CD4-positive, alpha-beta T cell treated with Interleukin-10 for 1 hour (primary cell): Measurements from ENCODE around the gene TM2D1.
"Not testable (repeated sequence)": the region's sequence is repeated elsewhere in the genome, so short reads cannot be mapped to it uniquely, and the experiment has no call there.

Experiments used
- DNase-seq: peaks from one replicate; pipeline ENCODE4 v3.0.0-alpha.2; 2020

Gene TM2D1

DNA sequence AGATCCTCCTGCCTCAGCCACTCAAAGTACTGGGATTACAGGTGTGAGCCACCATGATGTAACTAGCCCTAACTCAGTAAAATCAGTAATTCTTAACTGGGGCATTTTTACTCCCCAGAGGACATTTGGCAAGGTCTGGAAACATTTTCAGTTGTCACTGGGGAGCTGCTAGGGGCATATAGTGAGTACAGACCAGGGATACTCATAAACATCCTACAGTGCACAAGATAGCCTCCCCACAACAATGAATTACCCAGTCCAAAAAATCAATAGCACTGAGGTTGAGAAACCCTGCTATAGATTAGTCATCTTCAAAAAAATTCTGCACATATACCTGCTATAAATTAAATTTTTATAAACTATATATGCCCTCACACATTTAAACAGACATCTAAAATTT is 13.0 kb downstream of the TM2D1 start:
- DNase-seq, result no peak

DNA sequence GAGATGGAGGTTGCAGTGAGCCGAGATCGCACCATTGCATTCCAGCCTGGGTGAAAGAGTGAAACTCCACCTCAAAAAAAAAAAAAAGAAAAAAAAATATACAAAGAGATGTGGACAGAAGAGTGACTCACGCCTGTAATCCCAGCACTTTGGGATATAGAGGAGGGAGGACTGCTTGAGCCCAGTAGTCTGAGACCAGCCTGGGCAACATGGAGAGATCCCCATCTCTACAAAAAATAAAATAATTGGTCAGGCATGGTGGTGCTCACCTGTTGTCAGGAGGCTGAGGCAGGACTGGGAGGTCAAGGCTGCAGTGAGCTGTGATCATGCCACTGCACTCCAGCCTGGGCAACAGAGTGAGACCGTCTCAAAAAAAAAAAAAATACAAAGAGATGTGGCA is 13.7 kb downstream of the TM2D1 start:
- DNase-seq, result not testable (repeated sequence)

DNA sequence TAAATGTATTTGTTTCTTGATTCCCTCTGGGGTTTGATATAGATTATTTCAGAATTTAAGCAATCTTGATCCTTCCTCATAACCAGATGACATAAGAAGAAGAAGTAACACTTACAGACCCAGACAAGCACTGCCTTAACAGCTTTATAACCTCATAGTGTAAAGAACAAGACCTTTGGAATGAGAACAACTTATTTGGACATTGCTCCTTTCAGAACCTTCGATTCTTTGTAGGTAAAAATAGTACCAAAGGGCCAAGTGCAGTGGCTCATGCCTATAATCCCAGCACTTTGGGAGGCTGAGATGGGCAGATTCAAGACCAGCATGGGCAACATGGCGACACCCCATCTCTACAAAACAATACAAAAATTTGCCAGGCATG is 15.0 kb downstream of the TM2D1 start:
- no peak for DNase-seq

DNA sequence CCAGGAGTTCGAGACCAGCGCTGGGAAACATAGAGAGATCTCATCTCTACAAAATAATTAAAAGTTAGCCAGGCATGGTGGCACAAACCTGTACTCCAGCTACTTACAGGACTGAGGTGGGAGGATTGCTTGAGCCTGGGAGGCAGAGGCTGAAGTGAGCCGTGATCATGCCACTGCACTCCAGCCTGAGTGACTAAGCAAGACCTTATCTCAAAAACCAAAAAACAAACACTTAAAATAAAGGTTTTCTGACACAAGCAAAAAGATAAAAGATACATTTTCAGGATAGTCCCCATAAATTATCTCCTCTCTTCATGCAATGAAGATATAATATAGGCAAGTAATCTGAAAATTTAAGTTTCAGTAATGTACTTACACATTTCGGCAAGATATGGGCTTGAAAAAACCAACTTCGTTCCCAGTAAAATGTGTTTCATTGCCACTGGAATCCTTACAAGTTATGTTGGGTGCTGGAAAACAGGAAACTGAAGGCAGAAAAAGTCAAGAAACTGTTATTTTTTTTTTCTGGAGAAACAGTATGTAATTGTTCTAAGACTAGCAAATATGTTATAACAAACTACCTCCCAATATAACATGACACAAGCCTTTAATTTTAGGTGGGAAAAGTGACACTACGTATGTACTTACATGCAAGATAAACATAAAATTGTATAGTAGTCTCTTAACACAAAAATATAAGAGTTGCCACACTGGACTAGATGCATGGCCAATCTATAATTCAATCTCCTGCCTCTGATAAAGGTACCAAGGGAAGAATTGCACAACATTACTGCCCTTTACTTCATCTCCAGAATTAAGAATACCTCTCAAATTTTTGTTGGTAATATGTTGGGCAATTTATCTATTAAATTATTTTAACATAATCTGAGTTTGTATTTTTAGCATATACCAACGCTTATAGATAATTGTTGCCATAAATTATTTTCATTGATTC is 15.7 kb downstream of the TM2D1 start:
- no peak for DNase-seq

DNA sequence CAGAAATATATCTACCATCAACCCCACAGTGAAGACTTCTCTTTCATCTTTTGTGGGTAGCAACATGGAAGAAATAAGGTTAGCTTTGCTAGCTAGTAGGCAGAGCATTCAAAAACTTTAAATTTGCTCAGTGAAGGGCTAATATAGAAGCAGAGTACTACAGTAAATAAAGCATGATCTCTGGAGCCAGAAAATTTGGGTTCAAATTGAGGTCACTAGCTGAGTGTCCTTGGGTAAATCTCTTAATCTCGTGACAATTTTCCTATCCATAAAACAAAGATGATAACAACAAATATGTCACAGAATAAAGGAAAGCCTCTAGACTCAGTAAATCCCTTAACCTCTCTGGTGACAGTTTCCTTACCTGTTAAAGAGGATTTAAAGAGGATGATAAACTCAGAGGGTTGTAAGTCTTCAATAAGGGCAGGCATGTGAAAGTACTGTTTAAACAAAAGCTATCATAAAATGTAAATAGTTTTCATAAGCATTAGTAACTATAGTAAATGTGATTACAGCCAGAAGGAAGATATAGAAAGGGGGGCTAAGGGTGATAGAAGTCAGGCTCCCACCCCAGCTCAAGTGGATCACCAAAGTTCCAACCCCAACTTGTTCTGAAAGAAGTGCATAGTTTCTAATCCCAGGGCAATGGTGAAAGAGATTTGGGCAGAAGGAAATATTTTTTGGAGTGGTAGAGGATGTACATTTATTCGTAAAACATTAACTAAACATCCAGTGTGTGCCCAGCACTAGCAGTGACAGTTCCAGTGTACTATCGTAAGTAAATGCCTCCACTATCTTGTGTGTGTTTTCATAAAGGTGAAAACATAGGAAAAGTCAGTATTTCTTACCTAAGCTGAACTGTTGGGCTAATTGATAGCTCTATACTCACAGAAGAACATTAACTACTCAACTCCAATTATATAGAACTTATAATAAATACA is 24.8 kb downstream of the TM2D1 start:
- DNase-seq, result no peak

DNA sequence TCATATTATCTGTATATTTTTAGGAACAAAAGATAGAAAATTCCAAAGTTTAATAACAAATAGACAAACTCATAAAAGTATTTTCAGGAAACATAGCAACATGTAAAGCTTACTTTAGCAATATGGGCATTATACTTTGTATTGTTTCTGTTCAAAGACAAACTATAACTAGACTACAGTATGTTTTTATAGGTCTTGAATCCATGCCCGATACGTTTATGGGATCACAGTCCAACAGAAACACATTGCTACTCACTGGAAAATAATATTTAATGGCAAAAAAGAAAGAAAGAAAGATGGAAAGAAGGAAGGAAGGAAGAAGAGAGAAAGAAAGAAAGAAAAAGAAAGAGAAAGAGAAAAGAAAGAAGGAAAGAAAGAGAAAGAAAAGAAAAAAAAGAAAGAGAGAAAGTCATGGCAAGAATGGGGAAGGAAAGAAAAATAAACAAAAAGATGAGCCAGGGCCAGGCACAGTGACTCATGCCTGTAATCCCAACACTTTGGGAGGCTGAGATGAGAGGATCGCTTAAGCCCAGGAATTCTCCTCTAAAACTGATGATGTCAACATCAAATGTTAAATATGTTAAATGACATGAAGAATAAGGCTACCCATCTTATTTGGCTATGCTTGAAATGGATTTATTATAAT is 32.7 kb downstream of the TM2D1 start:
- DNase-seq, result no peak

DNA sequence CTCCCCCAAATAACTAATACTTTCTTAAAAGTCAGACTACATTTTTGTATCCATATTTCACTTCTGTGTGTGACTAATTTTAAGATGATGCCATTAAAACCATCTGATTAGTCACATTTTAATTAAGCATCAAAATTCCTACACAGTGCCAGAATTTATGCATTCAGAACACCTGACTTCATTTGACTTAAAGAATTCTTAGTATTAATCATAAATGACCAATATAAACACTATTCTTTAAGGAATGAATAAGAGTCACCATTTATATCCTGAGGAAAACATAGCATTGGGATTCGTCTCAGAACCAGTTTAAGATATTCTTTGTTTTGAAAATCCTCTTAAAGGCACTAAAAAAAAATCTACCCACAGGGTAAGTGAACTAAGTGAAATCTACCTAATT is 37.0 kb downstream of the TM2D1 start:
- no peak for DNase-seq

DNA sequence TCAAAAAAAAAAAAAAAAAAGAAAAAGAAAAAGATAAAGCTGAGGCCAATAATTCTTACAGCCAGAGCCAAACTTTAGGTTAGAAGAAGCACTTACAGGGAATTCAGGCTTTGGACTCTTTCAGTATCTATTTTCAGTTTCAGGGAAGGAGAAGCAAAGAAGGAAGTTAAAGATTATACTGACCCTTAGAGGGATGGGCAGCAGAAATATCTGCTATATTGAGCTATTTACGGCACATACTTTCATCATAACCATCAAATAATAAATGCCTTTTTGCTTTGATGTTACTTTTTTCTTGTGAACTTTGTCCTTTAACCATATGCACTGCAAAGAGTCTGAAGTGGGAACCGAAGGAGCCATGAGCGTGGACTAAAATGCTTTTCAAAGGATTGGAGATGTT is 42.0 kb downstream of the TM2D1 start:
- no peak for DNase-seq

DNA sequence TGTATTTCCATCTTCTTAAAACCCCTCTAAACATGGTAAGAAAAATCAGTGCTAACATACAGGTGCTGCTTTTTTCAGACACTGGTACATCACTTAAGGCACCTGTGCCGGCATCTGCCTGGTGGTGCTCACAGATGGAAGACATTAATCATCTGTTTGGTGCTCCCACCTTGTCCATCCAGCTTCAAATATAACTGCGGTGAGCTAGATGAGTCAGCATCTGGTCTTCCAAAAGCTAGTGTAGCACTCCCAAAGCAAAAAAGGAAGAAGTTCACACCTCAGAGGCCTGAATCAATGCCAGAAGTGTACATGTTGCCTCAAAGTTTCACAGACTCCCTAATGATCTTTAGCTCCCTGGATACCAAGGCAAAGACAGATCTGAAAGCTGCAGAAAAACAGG is 44.4 kb downstream of the TM2D1 start:
- no peak for DNase-seq

DNA sequence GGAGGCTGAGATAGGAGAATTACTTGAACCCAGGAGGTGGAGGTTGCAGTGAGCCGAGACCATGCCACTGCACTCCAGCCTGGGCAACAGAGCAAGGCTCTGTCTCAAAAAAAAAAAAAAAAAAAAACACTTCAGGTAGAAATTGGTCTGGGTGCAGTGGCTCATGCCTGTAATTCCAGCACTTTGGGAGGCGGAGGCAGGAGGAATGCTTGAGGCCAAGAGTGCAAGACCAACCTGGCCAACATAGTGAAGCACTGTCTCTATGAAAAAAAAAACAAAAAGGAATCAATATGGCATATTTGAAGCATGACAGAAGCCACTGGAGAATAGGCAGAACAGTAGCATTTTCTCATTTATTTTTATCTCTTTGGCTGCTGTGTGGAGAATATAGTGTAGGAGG is 48.1 kb downstream of the TM2D1 start:
- DNase-seq, result not testable (repeated sequence)

DNA sequence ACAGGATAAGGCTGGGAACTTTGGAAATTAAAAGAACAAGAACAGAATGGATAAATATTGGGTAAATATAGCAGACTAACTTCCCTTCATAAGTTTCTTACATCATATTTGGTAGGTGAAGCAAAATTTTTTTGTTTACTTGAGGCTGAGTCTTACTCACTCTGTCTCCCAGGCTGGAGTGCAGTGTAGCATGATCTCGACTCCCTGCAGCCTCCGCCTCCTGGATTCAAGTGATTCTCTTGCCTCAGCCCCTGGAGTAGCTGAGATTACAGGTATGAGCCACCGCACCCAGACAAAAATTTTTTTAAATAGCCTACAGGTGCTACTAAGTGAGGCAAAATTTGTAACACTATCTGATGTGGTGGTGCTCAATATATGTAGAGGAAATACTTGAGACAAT is 50.7 kb downstream of the TM2D1 start:
- DNase-seq, result no peak

DNA sequence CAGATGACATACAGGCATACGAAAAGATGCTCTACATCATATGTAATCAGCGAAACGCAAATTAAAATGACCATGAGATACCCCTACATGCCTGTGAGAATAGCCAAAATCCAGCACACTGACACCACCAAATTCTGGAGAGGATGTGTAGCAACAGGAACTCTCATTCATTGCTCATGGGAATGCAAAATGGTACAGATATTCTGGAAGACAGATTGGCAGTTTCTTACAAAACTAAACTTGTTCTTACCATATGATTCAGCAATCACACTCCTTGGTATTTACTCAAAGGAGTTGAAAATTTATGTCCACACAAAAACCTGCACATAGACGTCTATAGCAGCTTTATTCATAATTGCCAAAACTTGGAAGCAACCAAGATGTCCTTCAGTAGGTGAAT is 52.6 kb downstream of the TM2D1 start:
- no peak for DNase-seq

DNA sequence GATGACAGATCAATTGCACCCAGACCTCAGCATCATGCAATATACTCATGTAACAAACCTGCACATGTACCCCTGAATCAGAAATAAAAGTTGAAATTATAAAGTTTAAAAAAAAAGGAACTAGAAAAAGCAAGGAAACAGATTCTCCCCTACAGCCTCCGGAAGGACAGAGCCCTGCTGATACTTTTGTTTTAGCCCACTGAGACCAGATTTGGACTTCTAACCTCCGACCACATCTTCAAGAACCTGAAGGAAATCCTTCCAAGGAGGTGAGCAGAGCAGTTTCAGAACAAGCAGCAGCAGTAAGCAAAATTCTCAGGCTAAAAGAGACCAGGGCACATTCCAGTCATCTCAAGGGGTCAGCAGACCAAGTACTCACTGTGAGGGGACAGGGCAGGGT is 54.5 kb downstream of the TM2D1 start:
- DNase-seq, result no peak

DNA sequence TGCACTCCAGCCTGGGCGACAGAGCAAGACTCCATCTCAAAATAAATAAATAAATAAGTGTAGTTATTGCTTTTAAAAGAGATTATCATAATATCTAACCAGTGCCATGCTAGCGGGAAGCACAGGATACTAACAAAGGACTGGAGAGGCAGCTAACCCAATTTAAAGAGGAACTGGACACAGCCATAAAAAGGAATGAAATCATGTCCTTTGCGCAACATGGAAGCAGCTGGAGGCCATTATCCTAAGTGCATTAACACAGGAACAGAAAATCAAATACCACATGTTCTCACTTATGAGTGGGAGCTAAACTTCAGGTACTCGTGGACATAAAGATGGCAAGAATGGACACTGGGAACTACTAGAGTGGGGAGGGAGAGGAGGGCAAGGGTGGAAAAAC is 54.9 kb downstream of the TM2D1 start:
- DNase-seq, result no peak

DNA sequence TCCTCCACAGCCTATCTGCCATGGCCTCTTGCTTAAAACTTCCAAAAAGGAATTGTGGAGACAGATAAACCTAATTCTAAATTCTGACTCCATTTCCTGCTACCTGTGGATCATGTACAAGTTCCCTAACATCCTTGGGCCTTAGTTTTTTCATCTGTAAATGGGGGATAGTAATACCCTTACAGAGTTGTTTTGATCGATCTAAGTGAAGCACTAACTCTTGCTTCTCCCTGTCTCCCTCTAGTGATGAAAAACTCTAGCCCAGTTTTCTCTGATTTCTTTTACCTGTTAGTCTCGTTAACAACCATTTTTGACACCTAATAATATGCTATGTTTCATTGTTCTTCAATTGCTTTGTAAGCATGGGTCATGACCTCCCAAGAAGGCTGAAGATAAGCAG is 65.9 kb downstream of the TM2D1 start:
- DNase-seq, result no peak

DNA sequence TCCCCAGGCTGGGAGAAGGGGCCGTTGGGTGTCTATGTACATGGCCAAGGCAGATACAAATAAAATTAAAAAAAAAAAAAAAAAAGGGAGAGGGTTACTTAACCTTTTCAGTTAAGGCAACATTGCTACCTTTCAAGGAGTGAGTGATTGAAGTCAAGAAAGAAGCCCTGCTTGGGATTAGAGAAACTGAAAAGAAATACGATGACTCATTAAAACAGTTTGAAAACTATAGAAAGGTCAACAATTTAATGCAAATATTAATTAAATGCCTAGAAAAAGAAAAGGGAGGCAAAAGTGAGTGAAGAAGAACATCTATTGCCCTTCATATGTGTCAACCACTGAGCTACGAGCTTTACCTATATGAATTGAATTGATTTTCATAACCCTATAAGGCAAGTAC is 69.5 kb downstream of the TM2D1 start:
- no peak for DNase-seq

DNA sequence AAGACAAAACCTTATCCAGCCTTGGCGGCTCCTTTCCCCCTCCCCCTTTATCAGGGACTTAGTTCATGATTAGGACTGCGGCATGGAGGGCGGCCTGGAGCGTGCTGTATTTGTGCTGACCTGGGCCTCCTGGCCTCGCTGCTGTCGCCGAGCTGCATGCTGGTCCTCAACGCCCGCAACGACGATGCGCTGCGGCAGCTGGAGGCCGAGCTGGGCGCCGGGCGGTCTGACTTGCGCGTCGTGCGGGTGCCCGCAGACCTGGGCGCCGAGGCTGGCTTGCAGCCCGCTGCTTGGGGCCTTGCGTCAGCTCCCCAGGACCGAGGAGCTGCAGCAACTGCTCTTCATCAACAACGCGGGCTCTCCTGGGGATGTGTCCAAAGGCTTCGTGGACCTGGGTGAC is 70.9 kb downstream of the TM2D1 start:
- no peak for DNase-seq

DNA sequence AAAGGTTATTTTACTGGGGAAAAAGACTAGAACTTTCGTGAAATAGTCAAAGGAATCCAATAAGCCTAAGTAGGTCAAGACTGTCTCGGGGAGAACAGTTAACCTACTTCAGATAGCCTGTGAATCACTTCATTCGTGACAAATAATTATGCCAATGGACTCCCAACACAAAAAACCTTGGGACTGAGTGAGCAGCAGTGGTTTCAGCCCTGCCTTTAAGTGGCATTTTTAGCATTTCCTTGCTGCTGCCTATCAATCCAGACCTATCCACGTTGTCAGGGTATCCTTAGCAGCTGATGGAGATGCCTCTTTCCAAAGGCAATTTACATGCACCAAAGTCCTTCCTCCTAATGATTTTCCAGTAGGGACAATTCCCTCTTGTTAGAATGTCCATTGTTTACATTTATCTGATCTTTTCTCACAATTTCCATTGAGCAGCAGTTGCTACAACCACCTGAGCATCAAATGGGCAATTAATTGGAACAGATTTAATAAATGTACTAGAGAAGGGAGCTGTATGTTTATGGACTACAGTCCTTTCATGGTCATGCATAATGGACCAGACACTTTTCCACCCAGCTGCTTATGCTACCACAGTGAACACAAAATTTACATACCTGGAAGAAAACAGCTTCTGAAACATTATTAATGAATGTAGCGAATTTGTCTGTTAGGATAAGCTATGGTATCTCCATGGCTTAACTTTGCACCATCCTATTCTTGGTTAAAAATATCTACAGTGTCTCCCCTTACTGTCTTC is 75.8 kb downstream of the TM2D1 start:
- no peak for DNase-seq

DNA sequence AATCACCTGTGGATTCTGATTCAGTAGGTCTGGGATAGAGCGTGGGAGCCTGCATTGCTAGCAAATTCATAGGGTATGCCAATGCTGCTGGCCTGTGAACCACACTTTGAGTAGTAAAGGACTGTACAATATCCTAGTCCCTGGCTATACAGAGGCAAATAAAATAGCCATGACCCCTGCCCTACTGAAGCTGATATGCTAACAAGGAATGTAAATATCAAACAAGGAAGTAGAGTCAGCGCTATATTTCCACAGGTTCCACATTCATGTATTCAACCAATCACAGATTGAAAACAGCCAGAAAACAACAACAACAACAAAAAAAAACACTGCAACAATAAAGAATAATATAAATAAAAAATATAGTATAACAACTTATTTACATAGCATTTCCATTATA is 77.8 kb downstream of the TM2D1 start:
- DNase-seq, result no peak

DNA sequence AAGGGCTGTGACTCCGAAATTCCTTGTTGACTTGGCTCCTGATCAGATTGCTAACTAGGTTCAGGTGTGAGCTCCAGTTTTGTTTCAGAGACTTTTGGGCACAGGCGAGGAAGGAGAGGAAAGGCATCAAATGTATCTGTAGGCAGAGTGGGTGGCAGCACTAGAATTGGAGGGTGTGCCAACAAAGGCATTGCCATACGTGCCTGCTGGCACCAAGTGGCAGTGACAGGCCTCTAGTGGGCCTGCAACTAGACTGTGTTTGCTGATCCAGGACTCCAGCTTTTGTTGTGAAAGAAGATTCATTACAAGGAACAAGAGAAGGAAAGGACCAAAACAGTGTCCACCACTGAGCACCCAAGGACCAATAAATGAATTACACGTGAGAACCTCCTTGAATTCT is 79.5 kb downstream of the TM2D1 start:
- no peak for DNase-seq

DNA sequence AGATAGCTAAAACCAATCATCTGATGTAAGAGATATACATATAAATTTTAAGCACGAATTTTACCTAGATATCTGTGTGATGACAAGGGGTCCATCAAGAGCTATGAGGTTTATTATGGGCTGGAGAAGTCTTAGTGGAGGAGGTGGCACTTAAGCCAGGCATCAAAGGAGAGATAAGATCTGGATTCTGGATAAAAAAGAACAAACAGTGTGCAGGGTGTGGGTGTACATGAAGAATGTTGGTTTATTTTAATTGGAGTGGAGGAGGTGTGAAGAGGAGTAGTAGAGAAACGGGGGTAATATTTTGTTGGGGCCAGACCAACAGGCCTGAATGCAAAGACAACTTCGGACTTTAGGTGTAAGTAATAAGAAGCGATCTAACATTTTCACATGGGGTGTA is 80.6 kb downstream of the TM2D1 start:
- no peak for DNase-seq

DNA sequence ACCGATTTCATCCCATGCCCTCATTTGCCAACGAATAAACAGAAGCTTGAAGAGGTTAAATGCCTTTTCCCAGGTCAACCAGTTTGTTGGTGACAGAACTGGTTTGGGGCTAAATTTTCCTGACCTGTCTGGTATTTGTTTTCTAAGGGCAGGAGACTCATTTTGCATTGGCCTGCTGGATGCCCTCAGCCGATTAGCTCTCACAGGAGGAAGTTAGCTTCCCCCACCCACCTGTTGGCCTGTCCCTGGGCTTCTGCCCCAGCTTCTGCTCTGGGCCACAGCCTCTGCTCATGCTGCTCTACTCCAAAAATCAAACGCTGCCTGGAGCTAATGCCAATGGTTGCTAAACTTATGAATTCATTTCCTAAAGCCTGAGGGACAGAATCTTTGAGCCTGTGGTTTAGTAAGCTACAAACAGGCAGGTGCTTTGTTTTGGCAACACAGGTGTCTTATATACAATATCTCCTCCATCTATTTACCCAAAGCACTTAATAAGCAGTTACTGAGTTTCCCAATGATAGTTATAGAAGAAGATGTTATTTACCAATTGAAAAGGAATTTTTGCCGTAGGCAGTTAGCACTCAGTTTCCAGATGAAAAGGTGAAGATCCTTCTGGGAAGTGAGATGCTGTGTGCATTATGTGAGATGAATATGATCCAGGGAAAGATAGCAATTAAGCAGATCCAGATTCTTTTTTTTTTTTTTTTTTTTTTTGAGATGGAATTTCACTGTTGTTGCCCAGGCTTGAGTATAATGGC is 82.3 kb downstream of the TM2D1 start:
- DNase-seq, result no peak
